ENCODE measurements around the gene PTPRF. TPM values are rescaled to one million over a fixed set of nuclear protein-coding genes. Genes with fewer than 3 reads are reported as not detected.

Gene PTPRF
- total RNA-seq, 4 donors from 2014 or later, result 104 to 243 (median 112) TPM

- WGBS, 2 donors, result 84 to 89% methylated on average over 17 to 19 of the region's 39 CpGs
- peaks cover 15 to 87% (median 23%) of the 10 kb centered on the region in 3 donors for H3K36me3 ChIP-seq
- intact Hi-C loops (cut with DNase I), result no loop called here
Observed at GRCh38 chr1:43591181-43591580, 60.5 kb downstream of the PTPRF start.

GRCh38 chr1:43592051-43592665 lies 61.5 kb downstream of the PTPRF start:
- H3K27ac ChIP-seq, result no peak overlapping the region
- H3K36me3 ChIP-seq, result peaks cover 20 to 97% (median 23%) of the 10 kb centered on the region in 3 donors
- intact Hi-C loops (cut with DNase I), result no loop called here
- no peaks in the 10 kb centered on the region for H3K27me3 ChIP-seq
- peaks cover 5 to 10% (median 6%) of the 10 kb centered on the region in 3 donors for H3K4me1 ChIP-seq
- H3K9me3 ChIP-seq, result no peaks in the 10 kb centered on the region
- WGBS, 2 donors, result 60 to 92% methylated on average over 2 to 7 of the region's 11 CpGs
- no peak for DNase-seq
- H3K4me3 ChIP-seq, result no peak overlapping the region
- TF ChIP-seq, protein P1, sequence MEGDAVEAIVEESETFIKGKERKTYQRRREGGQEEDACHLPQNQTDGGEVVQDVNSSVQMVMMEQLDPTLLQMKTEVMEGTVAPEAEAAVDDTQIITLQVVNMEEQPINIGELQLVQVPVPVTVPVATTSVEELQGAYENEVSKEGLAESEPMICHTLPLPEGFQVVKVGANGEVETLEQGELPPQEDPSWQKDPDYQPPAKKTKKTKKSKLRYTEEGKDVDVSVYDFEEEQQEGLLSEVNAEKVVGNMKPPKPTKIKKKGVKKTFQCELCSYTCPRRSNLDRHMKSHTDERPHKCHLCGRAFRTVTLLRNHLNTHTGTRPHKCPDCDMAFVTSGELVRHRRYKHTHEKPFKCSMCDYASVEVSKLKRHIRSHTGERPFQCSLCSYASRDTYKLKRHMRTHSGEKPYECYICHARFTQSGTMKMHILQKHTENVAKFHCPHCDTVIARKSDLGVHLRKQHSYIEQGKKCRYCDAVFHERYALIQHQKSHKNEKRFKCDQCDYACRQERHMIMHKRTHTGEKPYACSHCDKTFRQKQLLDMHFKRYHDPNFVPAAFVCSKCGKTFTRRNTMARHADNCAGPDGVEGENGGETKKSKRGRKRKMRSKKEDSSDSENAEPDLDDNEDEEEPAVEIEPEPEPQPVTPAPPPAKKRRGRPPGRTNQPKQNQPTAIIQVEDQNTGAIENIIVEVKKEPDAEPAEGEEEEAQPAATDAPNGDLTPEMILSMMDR (IDR thresholded peaks at IDR 0.05), result no peak
- no peak for TF ChIP-seq POLR2A (IDR thresholded peaks at IDR 0.05)

More at GRCh38 chr1:43591181-43591580, 60.5 kb downstream of the PTPRF start:
- no peak overlapping the region for H3K27ac ChIP-seq
- H3K4me1 ChIP-seq, result peaks cover 9 to 20% (median 9%) of the 10 kb centered on the region in 3 donors
- H3K9me3 ChIP-seq, result no peaks in the 10 kb centered on the region
- H3K4me3 ChIP-seq, result no peak overlapping the region
- no peak for DNase-seq
- no peaks in the 10 kb centered on the region for H3K27me3 ChIP-seq
- TF ChIP-seq, protein P1 (IDR thresholded peaks at IDR 0.05), result no peak

GRCh38 chr1:43592974-43593683 lies 62.4 kb downstream of the PTPRF start:
- TF ChIP-seq, protein P1 (IDR thresholded peaks at IDR 0.05), result no peak
- no peak for TF ChIP-seq POLR2A (IDR thresholded peaks at IDR 0.05)
- Histone ChIP-seq H3K9me3 (no peaks in the 10 kb centered on the region), H3K4me1 (peaks cover 0 to under 1% (median 0%) of the 10 kb centered on the region in 3 donors), H3K27ac (no peak overlapping the region), H3K27me3 (no peaks in the 10 kb centered on the region), H3K36me3 (peaks cover 20 to 100% (median 23%) of the 10 kb centered on the region in 3 donors), H3K4me3 (no peak overlapping the region)
- intact Hi-C loops (cut with DNase I), result no loop called here
- 81 to 88% methylated on average over 5 to 15 of the region's 16 CpGs for WGBS, 2 donors
- DNase-seq, result no peak

- no peak overlapping the region for H3K4me3 ChIP-seq
- TF ChIP-seq, protein P1 (IDR thresholded peaks at IDR 0.05), result no peak
- TF ChIP-seq POLR2A (IDR thresholded peaks at IDR 0.05), result no peak
- peaks cover 5 to 100% (median 15%) of the 10 kb centered on the region in 3 donors for H3K36me3 ChIP-seq
- no peak overlapping the region for H3K27ac ChIP-seq
- H3K4me1 ChIP-seq, result peaks cover 0 to 2% (median 0%) of the 10 kb centered on the region in 3 donors
- intact Hi-C loops (cut with DNase I), result no loop called here
- no peaks in the 10 kb centered on the region for H3K27me3 ChIP-seq
- DNase-seq, result no peak
- 77 to 80% methylated on average over 7 of the region's 8 CpGs for WGBS, 2 donors
- no peaks in the 10 kb centered on the region for H3K9me3 ChIP-seq
Observed at GRCh38 chr1:43596579-43596978, 65.9 kb downstream of the PTPRF start.

DNA sequence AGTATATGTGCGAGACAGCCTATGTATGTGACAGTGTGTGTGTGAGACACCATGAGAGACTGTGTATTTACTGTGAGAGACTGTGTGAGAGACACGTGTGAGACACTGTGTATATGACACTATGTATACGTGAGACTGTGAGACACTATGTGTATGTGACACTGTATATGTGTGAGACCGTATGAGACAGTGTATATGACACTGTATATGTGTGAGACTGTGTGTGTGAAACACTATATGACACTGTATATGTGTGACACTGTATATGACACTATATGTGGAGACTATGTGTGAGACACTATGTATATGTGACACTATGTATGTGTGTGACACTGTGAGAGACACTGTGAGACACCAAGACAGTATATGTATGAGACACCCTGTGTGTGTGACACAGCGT lies 66.3 kb downstream of the PTPRF start:
- Histone ChIP-seq H3K27me3 (no peaks in the 10 kb centered on the region), H3K36me3 (peaks cover 4 to 100% (median 15%) of the 10 kb centered on the region in 3 donors)
- intact Hi-C loops (cut with DNase I), result no loop called here

More for the DNA sequence above, 66.3 kb downstream of the PTPRF start:
- 86 to 88% methylated on average over 5 of the region's 5 CpGs for WGBS, 2 donors
- H3K4me1 ChIP-seq, result peaks cover 0 to 6% (median 0%) of the 10 kb centered on the region in 3 donors
- DNase-seq, result no peak
- no peak overlapping the region for H3K27ac ChIP-seq
- H3K9me3 ChIP-seq, result no peaks in the 10 kb centered on the region
- no peak for TF ChIP-seq POLR2A (IDR thresholded peaks at IDR 0.05)
- TF ChIP-seq, protein P1 (IDR thresholded peaks at IDR 0.05), result no peak
- no peak overlapping the region for H3K4me3 ChIP-seq

Data from esophagus squamous epithelium (tissue), 5 donors.